GM19455 (cell line): ENCODE data around the gene TSPAN11.

ENCODE experiments used
- ATAC-seq: cut with Tn5 transposase; IDR thresholded peaks from one replicate; pipeline ENCODE4 v1.9.1; 2021; ENCODE audit not compliant: unreplicated experiment

TSPAN11 gene

DNA sequence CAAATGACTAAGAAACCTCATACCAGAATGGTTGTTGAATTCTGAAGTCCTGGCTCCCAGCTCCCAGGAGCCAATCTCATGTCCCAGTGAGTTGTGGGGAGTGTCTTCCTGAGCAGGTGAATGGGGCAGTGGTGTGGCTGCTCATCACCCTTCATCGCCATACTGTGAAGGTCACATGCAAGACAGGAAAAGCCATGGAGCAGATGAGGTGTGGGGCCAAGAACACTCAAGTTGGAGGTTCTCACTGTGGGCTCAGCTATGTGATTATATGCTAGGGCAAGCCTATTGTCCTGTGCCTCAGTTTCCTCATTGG lies 16.6 kb upstream of the TSPAN11 start:
- ATAC-seq = no peak

DNA sequence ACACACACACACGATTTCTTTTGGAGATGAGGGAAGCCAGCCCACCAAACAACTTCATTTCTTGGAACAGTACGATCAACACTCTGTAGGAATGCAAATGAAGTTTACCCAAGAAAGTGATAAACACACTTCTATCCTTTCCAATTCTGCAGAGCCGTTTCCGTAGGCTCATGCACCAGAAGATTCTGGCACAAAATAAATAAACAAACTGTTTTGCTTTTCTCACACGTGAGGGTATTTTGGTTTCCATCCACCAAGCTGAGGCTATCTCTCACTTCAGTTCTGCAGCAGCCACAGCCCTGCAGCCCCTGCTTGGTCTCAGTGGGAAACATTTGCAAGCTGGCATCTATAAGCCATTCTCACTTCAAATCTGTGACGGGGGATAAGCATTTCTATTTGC lies 15.3 kb upstream of the TSPAN11 start:
- no peak for ATAC-seq

DNA sequence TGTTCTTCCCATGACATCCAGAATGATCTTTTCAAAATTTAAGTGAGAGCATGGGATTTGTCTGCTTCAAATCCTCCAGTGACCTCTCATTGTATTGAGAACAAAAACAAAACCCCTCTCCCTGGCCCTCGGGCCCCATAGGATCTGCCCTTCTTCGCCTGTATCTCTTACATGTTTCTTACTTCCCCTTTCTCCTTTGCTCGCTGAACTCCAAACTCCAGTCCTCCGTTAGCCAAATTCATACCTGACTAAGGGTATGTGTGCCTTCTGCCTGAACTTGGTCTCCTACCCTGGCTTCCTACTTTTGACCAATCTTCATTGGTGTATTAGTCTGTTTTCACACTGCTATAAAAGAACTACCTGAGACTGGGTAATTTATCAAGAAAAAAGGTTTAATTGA lies 13.2 kb upstream of the TSPAN11 start:
- ATAC-seq = no peak

DNA sequence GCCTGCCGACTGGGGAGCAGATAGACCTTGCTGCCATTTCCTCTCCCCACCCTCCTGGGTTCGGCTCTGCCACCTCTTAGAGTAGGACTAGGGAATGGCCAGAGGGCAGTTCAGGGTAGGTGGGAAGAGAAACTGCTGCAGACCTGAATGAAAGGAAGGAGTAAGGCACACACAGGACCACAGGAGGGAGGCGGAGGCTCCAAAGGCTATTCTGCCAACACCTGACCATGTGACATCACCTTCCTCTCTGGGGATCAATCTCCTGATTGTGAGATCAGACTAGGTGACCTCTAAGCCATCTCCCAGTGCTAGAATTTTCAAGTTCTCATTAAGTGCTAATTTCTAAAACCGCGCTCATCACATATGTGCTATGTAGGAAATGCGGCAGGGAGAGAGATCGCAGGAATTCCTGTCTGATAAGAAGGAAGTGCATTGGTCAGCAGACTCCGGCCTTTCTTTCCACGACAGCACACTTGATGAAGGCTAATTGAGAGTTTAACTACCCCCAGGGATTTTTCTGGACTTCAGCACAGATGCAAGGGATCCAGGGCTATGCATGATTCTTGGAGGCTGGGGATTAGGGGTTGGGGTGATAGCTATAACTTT lies 11.5 kb upstream of the TSPAN11 start:
- ATAC-seq = no peak

DNA sequence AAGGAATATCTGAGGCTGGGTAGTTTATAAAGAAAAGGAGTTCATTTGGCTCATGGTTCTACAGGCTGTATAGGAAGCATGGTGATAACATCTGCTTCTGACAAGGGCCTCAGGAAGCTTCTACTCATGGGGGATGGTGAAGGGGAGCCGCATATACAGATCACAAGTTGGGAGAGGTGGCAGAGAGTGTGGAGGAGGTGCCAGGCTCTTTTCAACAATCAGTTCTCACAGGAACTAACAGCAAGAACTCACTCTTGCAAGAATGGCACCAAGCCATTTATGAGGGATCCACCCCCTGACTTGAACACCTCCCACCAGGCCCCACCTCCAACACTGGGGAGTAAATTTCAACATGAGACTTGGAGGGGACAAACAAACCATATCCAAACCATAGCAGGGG lies 3.5 kb upstream of the TSPAN11 start:
- ATAC-seq = no peak

DNA sequence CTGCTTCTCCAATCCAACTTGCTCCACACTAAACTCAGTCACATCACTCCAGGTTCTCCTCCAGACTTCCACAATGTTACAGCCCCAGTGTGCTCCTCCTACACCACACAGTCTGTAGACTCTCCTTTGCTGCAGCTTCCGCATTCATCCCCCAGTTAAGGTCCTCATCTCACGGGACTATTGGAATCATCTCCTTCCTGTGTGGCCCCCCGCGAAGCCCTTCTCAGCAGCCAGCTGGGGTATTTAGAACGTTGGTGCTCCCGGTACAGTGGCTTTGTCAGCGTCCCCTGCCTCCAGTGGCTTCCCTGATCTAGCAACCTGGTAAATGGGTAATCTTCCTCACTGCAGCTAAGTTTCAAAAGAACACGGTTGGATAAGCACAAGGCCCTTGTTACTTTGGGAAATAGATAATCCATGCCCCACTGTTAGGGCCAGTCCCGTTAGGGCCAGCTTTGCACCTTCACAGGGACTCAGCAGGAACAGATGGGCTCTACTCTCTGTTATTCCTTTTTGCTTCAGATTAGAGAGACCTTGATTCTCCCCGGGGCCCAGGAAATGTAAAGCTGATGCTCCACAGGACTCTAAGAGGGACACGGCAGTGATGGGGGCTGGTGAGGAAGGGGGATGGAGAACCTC lies 823 bp upstream of the TSPAN11 start:
- no peak for ATAC-seq

DNA sequence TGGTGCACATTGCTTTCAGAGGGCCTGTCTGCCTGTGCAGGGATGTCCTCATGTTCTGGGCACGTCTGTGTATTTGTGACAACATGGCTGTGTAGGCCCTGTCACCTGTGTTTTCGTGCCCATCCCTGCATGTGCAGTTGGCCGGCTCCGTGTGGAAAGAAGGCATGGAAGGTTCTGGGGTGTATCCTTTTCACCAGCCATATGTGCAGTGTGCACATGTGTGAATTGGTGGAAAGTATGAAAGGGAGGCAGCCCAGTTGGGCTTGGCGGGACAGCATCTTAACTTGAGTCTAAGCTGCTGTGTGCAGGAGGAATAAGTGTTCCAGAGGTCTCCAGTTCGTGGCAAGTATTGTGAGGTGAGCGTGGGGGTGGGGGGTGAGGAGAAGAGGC lies 669 bp downstream of the TSPAN11 start:
- ATAC-seq = no peak

DNA sequence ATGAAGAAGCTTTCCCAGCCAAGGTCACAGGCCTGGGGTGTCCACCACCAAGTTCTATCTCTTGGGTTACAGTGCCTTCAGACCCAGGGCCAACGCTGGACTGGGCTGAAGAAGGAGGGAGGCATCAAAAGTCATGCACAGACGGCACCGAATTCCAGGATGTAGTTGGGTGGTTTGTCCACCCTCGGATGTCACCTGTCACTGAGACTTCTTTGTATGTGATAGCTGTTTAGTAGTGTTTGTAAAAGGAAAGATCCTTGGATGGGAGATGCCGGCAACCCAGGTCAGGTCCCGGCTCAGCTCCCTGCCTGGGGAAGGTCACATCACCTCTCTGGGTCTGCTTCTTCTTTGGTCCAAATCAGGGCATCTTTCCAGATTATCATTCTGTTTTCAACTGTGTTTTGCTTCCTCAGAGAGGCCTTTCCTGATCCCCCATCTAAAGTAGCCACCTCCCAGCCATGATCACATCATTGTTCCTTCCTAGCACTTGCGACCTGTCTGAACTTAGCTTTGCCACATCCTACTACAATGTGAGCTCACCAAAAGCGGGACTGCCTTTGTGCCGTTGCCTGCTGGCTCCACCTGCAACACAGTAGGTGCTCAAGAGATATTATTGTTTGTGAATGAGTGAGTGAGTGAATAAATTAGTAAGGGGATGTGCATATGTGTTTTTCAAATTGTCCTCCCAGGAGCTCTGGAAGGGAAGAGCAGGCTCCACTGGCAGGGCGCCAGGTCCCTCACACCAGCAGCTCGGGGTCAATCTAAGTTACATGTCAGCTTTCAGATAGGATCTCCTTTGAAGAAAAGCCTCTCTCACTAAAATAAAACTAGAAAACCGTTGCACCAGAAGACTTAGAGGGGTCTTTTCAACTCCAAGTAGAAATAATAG lies 2.1 kb downstream of the TSPAN11 start:
- no peak for ATAC-seq

DNA sequence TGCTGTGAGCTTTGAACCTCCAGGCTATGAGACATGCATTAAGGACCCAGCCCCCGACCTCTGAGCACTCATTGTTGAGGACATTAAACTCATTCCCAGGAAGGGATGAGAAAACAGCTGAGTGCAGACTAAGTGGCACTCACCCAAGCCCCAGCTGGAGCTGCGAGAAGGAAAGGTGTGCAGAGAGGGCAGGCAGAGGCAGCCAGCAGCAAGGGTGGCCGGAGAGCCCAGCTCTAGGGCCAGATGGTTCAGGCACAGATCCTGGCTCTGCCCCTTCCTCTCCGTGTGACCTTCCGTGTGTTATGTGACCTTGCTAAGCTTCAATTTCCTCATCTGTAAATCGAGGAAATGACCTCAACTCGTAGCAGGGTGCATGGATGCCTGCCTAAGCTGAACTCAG lies 3.7 kb downstream of the TSPAN11 start:
- ATAC-seq = no peak

DNA sequence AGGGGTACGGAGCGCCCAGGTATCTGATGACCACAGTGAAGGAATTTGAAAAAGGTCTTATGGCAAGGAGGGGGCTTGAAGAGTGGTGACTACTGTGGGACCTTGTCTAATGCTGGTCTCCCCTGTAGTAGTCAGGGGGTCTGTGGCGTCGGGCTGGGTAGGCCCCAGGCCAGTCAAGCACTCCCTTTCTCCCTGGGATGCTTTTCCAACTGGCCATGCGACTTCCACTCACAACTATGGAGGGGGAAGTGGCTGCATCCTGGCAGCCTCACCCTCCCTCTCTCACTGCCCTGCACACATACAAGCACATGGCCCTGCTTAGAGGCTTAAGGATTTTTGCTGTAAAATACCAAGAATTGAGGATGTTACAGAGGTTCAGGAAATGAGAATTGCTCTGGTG lies 4.1 kb downstream of the TSPAN11 start:
- ATAC-seq = no peak

DNA sequence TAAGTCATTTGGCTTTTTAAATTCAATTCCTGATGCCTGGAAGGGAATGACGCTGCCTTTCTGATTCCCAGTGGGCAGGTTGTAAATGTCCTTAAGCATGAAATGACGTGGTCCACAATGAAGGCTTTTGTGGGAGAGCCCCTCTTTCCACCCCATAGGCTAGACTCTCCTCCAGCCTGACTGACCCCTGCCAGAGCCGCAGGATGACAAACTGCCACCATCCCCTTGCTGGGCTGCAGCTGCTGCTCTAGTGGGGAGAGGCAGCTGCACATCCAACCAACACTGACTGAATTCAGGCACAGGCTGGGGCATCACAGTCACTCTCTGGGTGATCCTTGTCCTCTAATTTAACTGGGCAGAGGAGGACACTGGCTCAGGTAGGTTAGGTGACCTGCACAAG lies 6.3 kb downstream of the TSPAN11 start:
- ATAC-seq = no peak

DNA sequence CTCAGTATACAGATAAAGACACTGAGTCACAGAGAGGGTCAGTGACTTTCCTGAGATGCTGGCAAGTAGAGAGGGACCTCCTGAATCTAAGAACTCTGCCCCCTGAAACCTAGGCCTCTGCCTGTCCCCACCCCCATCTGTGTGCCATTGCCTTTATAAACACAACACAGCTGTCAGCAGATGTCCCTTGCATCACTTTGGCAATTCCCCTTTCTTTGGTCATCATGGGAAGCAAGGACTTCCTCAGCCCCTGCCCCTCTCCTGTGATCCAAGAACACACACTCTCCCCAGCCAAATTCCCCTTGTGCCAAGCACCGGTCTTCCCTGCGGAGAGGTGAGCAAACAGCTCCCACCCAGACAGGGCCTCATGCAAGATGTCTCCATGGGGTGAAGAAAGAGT lies 8.3 kb downstream of the TSPAN11 start:
- ATAC-seq = no peak

DNA sequence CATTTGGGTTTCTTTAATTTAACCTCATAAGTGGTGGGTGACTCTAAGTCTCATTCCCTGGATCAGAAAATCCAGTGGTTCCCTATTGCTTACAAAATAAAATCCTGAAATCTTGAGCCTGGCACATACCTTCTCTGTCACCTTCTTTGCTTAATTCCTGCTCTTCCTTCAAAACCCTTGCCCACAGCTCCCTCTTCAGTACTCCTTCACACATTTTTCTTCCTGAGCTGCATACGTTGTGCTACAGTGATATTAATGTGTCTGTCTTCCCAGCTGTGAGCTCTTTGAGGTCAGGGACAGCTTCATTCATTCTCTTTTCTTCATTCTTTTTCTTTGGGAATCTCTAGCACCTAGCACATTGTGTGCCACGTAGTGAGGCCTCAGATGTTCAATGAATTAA lies 9.5 kb downstream of the TSPAN11 start:
- no peak for ATAC-seq

DNA sequence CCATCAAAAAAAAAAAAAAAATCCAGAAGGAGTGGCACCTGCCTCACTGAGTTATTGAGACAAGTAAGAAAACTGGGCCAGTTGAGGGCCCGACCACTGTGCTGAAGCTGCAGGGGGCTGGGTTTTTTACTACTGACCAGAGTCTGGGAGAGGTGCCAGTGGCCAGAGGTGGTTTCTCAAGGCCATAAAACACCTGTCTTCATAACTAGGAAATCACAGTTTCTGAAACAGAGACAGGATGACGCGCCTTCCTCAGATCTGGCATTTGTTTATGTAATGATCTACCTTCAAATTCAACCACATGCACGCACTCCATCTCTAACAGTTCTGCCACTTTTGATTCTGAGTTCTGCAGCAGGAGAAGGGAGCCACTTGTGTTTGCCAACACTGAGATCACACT lies 12.7 kb downstream of the TSPAN11 start:
- no peak for ATAC-seq

DNA sequence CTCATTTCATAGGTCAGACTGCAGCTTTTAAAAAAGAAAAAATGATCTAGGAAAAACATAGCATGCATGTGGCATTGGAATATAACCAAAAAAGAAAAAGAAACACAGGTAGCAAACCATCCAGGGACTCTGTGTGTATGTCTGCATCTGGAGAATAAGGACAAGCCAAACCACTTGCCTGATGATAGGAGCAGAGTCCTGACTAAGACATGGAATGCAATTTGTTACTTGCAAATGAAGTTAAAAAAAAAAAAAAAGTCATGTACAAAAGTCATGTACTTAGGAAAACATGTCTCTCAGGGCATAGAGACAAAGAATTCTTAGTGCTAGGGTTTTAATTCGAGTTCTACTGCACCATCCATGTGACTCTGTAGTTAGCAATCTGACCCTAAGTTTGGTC lies 15.9 kb downstream of the TSPAN11 start:
- ATAC-seq = no peak

DNA sequence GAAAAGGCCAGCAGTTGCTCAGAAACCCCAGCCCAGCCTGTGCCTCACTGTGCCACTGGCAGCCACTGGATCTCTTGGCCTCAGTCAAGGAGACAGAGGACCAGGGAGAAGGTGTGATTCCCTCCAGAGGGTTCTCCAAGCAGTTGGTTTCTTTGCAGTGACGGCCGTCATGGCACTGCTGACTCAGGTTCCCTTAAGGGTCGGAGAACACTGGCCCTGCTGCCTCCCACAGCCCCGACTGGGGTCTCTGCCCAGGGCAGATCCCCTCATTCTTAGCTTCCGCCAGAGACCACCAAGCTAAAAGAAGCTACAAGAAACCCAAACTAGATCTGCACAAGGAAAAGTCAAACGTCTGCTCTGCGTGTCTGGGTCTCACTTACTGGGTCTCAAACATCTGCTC lies 16.4 kb downstream of the TSPAN11 start:
- ATAC-seq = no peak

DNA sequence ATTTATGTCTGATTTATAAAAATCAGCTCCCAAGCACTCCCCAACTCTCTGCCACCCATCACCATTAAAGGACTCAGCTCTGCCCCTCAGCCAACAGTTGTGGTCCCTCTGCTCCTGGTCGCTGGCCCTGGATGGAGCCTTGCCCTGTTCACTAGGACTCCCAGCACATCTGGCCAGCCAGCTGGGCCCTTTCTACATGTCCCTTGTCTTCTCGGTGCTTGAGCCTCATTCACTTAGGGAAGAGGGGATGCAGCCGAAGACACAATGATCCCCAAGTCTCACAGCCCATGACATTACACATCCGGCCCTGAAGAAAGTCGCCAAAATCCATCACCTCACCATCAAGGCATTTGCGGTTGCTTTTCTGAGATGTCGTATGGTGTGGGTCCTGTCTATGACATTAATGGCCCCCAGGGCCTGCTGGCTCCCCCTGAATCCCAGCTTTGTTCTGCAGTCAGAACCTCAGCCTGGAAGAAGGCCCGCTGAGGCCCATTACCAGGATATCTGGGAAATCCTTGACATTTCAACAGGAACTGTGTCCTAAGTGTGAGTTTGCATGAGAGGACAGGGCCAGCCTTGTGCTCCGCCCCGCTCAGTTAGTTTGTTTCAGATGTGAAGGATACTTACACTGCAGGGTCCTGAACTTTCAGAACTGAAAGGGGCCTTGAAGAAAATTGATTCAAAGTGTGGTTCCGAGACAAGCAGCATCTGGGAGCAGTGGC lies 19.1 kb downstream of the TSPAN11 start:
- no peak for ATAC-seq

DNA sequence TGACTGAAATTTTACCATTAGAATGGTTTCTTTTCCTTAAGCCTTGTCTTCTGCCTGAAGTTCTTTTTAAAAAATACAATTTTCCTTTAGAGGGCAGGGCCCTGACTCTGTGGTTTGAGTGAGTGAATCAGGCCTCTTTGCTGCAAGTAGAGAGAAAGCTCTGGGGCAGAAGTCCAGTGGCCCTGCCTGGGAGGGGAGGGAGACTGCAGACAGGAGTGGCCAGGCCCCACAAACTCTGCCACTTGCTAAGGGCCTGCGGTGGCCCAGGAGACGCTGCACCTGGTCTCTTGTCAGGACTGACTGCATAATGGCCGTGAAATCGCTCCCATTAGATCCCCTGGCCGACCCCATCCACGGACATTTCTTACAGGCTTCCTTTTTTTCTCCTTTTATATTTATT lies 25.5 kb downstream of the TSPAN11 start:
- ATAC-seq = no peak

DNA sequence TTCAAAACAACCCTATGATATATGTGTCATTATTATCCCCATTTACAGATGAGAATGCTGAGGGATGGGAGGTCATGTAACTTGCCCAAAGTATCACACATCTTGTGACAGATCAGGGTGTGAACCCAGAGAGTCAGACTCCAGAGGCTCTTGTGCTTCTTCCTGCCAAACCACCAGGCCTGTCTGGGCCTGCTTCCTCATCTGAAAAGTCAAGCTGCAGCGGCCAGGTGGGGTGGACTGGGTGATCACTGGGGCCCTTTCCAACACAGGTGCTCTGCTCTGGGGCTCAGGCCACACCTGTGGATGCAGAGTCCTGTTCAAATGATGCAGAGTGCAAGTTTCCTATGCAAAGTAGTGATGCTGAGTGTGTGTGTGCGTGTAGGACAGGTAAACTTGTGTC lies 26.7 kb downstream of the TSPAN11 start:
- ATAC-seq = no peak

DNA sequence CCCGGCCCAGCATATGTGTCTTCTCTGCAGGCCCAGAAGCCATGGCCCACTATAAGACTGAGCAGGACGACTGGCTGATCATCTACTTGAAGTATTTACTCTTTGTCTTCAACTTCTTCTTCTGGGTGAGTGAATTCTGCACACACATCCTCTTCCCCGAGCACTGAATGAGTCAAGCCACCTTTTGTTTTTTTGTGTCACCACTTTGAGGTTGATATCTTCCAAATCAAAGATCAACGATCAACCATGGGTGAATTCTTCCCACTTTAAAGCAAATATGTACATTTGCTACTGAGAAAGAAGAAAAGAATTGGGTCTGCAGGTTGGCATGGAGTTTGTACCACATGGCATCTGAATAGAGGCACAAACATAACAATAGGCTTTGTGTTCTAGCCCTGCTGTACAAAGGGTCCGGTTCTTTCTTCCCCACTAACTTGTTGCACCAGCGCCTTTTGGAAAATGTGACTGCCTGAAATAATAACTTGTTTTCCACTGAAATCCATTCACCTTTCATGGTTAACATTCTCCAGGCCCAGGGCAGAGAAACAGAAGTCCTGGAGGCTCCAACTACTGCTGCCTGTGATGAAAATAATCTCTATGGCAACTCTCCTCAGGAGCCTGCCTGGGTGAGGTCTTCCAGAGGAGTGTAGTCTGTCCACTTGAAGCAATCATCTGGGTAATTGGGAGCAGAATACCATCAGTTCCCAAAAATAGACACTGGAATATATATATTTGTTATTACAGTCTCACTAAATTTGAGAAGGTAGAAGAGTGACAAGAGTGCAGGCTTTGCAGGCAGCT lies 27.6 kb downstream of the TSPAN11 start:
- ATAC-seq = no peak

DNA sequence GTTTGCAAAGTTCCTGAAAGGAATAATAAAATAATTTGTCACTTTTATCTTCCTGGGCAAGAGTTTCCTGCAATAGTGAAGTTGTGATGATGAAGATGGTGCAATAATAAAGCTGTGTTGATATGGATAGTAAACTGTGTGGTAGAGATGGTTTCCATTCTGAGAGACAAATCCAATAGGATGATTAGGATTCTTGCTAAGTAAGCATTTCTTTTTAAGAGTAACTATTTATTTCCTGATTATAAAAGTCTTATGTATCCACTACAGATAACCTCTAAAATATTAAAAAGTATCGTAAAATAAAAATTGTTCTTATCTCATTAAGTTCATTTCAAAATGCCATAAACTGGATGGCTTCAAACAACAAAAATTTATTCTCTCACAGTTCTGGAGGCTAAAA lies 28.7 kb downstream of the TSPAN11 start:
- no peak for ATAC-seq
